IPS-18a (cell line): ENCODE data around the gene HHLA2.

Experiments
- H3K27ac ChIP-seq: one replicate; pipeline ENCODE4 v1.5.1; 2013; ENCODE audit warnings: low read length
- H3K27me3 ChIP-seq: one replicate; pipeline ENCODE4 v1.6.1; 2013; ENCODE audit warnings: mild to moderate bottlenecking, low read length; ENCODE audit not compliant: control insufficient read depth, insufficient read depth
- H3K36me3 ChIP-seq: one replicate; pipeline ENCODE4 v1.6.1; 2013; ENCODE audit warnings: low read depth, low read length; ENCODE audit not compliant: control insufficient read depth
- H3K4me1 ChIP-seq: one replicate; pipeline ENCODE4 v1.6.1; 2013; ENCODE audit warnings: low read depth, low read length; ENCODE audit not compliant: control insufficient read depth
- H3K4me3 ChIP-seq: one replicate; pipeline ENCODE4 v1.5.1; 2013; ENCODE audit warnings: low read length
- H3K9ac ChIP-seq: one replicate; pipeline ENCODE4 v1.6.1; 2013; ENCODE audit warnings: mild to moderate bottlenecking, low read length, moderate library complexity
- H3K9me3 ChIP-seq: one replicate; pipeline ENCODE4 v1.6.1; 2013; ENCODE audit warnings: low read depth, low read length; ENCODE audit not compliant: control insufficient read depth

HHLA2 gene

DNA sequence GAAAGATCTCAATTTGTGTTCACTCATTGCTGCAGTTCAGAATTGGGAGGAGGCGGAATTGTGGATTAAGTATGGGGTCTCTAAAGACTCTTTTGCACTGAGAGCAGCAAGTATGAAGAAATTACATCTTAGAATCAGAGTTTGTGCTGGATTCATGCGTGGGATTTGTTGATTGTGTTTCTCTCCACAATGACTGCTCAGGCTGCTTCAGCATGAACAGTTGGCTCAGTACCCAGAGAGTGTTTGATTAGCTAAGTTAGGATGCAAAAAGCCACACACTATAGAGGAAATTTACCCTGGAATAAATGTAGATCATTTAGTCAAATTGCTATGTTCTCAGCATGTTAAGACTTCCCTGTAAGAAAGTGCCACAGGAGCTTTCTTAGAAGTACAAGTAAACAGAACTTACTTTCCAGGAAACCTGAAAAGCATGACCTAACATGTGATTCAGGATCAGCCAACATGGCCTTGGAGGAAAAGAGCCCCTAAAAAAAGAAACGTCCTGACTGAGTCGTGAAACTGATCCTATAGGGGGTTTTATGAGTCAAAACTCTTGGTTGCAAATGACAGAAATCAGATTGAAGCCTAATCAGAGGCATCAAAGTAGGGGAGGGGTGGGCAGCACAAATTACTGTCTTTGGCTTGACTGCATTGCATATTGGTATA is 32.6 kb downstream of the HHLA2 start:
- no peaks in the 10 kb centered on the region for H3K4me1 ChIP-seq
- H3K9me3 ChIP-seq: no peaks in the 10 kb centered on the region
- no peak overlapping the region for H3K9ac ChIP-seq
- no peak overlapping the region for H3K4me3 ChIP-seq
- no peaks in the 10 kb centered on the region for H3K36me3 ChIP-seq
- no peaks in the 10 kb centered on the region for H3K27me3 ChIP-seq
- no peak overlapping the region for H3K27ac ChIP-seq

DNA sequence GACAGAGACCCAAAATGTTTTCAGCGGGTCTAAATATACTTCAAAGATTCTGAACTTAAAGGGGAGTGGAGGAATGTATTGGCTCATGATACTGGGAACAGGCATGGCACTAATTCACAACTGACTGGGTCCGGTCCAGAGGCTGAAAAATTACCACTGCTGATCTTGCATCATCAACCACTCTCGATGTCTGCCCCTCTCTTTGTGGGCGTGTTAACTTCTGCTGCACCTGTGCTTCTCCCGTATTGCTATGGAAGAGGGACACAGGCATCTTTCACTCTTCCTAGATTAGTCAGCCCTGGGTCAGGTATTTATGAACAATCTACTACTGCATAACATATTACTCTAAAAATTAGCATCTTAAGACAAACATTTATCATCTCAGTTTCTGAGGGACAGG is 33.2 kb downstream of the HHLA2 start:
- H3K27ac ChIP-seq: no peak overlapping the region
- H3K4me3 ChIP-seq: no peak overlapping the region
- no peak overlapping the region for H3K9ac ChIP-seq
- H3K36me3 ChIP-seq: no peaks in the 10 kb centered on the region
- no peaks in the 10 kb centered on the region for H3K9me3 ChIP-seq
- H3K4me1 ChIP-seq: no peaks in the 10 kb centered on the region
- H3K27me3 ChIP-seq: no peaks in the 10 kb centered on the region

DNA sequence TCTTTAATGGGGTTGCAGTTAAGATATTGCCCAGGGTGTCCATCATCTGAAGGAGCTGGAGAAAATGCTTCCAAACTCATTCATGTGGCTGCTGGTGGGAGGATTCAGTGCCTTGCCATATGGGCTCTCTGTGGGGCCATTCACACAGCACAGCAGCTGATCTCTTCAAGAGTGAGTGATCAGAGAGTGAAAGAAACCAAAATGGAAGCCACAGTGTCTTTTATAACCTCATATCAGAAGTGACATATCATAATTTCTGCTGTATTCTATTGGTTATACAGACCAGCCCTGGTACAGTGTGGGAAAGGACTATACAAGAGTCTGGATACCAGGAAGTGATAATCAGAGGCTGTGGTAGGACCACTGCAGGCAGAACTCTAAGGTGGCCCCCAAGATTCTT is 33.6 kb downstream of the HHLA2 start:
- Histone ChIP-seq H3K9me3 (no peaks in the 10 kb centered on the region), H3K4me3 (no peak overlapping the region), H3K4me1 (no peaks in the 10 kb centered on the region), H3K9ac (no peak overlapping the region), H3K27me3 (no peaks in the 10 kb centered on the region), H3K27ac (no peak overlapping the region), H3K36me3 (no peaks in the 10 kb centered on the region)

DNA sequence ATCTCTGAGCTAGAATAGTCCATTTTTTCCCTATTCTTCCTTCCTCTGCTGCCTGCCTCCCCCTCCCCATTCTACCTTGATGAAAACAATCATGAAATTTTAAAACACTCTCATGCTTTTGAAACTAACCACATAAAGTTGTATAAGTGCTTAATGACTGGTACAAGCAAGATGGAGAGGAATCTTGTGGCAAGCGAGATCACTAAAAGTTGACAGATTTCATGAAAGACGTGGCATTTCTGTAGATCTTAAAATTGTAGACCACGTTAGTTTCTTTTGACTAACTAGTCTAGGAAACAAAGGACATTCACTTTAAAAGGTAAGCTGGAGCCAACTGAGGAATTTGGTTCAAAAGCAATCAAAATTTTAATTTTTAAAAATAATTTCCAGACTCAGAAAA is 35.4 kb downstream of the HHLA2 start:
- Histone ChIP-seq H3K9me3 (no peaks in the 10 kb centered on the region), H3K36me3 (no peaks in the 10 kb centered on the region), H3K27ac (no peak overlapping the region), H3K4me3 (no peak overlapping the region), H3K4me1 (no peaks in the 10 kb centered on the region), H3K27me3 (no peaks in the 10 kb centered on the region), H3K9ac (no peak overlapping the region)

DNA sequence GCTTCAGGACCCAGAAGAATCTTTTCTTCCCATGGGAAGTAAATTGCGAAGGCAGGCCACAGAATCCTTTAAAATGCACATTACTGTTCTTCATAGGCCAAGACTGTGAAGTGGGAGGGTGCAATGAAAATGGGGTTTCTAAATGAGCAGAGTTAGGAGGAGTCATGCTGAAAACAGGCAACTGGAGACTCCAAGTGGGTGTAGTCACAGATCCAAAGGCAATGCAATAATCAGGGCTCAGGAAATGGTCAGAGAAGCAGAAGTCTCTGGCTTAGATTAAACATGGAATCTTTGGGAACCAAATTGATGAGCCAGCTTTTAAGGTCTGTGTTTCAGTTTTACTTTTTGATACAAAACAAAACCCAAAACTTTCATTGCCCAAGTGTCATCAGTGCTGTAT is 37.6 kb downstream of the HHLA2 start:
- H3K27me3 ChIP-seq: no peaks in the 10 kb centered on the region

DNA sequence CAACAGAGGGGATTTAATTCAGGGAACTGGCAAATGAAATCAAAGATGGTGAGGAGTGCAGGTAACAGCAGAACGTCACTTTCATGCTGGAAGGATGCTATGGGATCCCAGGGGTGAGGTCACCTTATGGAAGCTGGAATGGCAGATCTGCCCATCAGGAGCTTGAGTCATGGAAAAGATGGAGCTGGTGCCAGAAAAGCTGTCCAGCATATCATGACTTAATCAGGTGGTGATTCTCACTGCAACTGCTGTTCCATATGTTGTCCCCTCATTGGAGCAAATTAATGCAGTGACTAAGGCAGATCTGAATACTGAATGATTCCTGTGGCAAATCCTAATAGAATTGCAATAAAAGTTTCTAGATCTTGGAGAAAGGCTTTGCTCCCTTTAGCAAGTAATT is 38.4 kb downstream of the HHLA2 start:
- Histone ChIP-seq H3K27me3 (no peaks in the 10 kb centered on the region), H3K36me3 (no peaks in the 10 kb centered on the region), H3K27ac (no peak overlapping the region), H3K4me3 (no peak overlapping the region), H3K9me3 (no peaks in the 10 kb centered on the region), H3K9ac (no peak overlapping the region), H3K4me1 (no peaks in the 10 kb centered on the region)

More for the DNA sequence above, 37.6 kb downstream of the HHLA2 start:
- H3K36me3 ChIP-seq: no peaks in the 10 kb centered on the region
- H3K4me1 ChIP-seq: no peaks in the 10 kb centered on the region
- H3K9ac ChIP-seq: no peak overlapping the region
- H3K27ac ChIP-seq: no peak overlapping the region
- H3K4me3 ChIP-seq: no peak overlapping the region
- no peaks in the 10 kb centered on the region for H3K9me3 ChIP-seq

DNA sequence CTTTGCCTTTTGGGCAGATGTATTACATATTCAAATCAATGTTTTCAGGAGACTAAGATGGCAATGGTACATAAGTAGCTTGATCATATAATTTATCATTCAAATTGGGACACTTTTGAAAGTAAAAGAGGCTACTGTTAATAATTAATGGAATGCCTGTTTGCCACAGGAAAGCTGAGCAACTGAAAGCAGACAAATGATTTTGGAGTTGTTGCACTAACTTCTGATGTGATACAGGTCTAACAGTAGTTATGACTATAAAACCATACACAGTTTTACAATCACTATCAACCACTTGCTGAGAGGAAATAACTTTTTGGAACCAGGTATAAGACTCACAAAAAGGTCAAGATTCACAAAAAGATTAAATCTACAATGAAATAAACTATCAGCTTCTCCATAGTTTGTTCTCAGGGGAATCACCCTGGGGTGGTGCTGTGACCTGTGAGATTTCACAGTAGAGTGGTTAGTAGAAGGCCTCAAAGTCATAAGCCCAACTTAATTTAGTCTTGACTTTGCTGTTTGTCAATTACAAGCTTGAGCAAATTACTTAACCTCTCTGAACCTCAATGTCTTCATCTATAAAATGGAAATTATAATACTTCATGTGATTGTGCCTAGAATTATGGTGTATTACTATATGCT is 42.7 kb downstream of the HHLA2 start:
- H3K27ac ChIP-seq: no peak overlapping the region
- no peaks in the 10 kb centered on the region for H3K4me1 ChIP-seq
- no peaks in the 10 kb centered on the region for H3K36me3 ChIP-seq
- H3K27me3 ChIP-seq: no peaks in the 10 kb centered on the region
- H3K9me3 ChIP-seq: no peaks in the 10 kb centered on the region
- H3K4me3 ChIP-seq: no peak overlapping the region
- H3K9ac ChIP-seq: no peak overlapping the region

DNA sequence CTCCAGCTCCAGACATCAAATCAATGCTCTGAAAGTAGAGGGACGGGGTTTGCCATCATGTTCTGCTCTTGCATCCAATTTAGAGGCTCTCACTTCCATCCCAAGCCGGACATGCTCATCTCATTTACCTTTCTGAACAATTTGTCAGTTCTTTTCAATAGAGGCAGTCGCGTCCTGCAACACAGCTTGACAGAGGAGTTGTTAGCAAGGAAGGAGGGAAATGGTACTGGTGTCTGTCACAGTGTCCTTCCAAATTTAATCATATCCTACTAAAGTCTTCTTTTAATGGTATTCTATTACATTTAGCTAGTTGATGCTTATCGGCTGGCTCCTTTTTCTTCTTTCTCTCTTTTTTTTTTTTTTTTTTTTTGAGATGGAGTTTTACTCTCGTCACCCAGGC is 45.6 kb downstream of the HHLA2 start:
- Histone ChIP-seq H3K9me3 (no peaks in the 10 kb centered on the region), H3K27me3 (no peaks in the 10 kb centered on the region), H3K4me1 (no peaks in the 10 kb centered on the region), H3K36me3 (no peaks in the 10 kb centered on the region), H3K4me3 (no peak overlapping the region), H3K27ac (no peak overlapping the region), H3K9ac (no peak overlapping the region)

DNA sequence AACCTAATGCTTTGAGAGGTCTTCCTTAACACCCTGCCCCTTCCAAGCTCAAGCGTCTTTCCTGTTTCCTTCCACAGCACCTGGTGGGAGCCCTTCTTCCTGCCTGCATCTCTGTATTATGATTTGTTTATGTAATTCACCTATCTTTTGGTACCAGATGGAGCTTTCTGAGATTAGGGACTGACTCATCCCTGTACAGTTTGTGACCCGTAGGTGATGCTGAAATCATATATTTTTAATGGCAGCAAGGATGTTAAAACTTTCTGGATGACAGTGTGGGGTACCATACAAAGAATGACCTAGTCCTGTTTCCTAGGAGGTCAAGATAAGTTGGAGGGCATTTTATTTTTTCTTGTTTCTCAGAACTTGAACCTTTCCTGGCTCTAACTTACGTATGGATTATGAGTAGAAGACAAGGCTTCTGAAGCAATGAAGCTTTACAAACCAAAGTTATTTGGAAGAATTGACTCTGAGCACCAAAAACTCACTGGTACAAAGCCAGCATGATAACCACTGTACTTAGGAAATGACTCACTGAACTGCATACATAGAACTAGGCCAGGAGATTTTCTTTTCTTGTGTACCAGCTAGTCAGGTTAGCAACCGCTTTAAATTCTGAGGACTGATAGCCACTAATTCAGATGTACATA is 46.6 kb downstream of the HHLA2 start:
- Histone ChIP-seq H3K9ac (no peak overlapping the region), H3K4me1 (no peaks in the 10 kb centered on the region), H3K27me3 (no peaks in the 10 kb centered on the region), H3K4me3 (no peak overlapping the region), H3K9me3 (no peaks in the 10 kb centered on the region), H3K27ac (no peak overlapping the region), H3K36me3 (no peaks in the 10 kb centered on the region)

DNA sequence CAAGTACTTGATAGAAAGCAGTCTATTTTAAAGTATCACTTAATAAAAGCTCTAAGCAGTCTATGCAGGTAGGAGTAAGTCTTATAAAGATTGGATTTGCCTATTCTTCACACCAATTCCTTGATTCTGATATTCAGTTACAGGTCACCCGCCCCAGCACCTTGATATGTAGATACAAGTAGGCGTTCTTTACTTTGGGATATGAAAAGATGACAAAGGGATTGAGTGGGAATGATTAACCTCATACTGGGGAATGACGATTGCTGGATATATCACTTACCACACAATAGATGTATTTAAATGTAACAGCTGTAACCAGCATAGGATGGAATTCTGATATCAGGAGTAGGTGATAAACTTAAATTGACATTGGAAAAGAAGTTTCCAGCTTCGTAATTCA is 47.1 kb downstream of the HHLA2 start:
- Histone ChIP-seq H3K4me1 (no peaks in the 10 kb centered on the region), H3K36me3 (no peaks in the 10 kb centered on the region), H3K9me3 (no peaks in the 10 kb centered on the region), H3K27ac (no peak overlapping the region), H3K9ac (no peak overlapping the region), H3K27me3 (no peaks in the 10 kb centered on the region), H3K4me3 (no peak overlapping the region)

DNA sequence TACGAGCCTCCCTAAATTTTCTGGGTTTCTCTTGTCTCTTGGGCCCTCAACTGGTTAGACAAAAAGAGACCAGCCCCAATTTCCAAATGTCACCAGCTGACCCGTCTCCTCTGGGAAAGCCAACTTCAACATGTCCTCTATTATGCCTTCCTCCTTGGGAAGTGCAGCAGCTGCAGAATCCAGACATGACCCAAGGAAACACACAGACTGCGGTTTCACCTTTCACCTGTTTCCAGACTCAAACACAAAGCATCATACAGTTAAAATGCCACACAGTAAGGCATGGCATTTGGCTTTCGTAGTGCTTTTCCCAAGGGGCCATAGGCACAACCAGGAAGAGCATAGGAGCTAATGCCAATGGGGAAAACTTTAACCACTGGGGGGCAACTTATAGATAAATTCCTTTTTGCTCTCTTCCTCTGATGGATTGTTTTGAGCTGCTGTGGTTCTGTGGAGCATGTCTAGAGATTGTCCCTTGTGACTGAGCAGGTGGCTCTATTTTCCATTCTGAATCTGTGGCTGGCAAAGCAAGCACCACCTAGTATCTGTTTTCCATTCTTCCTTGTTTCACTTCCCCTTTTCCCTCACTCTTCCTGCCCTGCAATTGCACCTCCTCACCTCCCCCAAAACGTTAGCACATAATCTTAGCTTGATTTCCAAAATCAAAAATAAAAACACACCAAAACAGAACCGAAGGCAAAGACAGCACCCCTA is 49.3 kb downstream of the HHLA2 start:
- no peaks in the 10 kb centered on the region for H3K9me3 ChIP-seq

More for the DNA sequence above, 49.3 kb downstream of the HHLA2 start:
- H3K27ac ChIP-seq: no peak overlapping the region
- H3K4me1 ChIP-seq: no peaks in the 10 kb centered on the region
- H3K4me3 ChIP-seq: no peak overlapping the region
- no peaks in the 10 kb centered on the region for H3K36me3 ChIP-seq
- no peak overlapping the region for H3K9ac ChIP-seq
- no peaks in the 10 kb centered on the region for H3K27me3 ChIP-seq
